GM23248 (cell line): ENCODE data around the gene TTC21A. TPM values are rescaled to one million over a fixed set of nuclear protein-coding genes. Genes with fewer than 3 reads are reported as not detected.
"Not testable (repeated sequence)": the region's sequence is repeated elsewhere in the genome, so short reads cannot be mapped to it uniquely, and the experiment has no call there.

Experiments
- DNase-seq: peaks from one replicate; pipeline ENCODE4 v3.0.0-alpha.2; 2015
- H2AFZ ChIP-seq: fragments of 200-600 bp; sonication (generic); 2 replicates; pipeline ENCODE4 v1.6.1; 2016; ENCODE audit warnings: antibody characterized with exemption
- H3F3A ChIP-seq: fragments of 200-600 bp; sonication (generic); 2 replicates; pipeline ENCODE4 v1.6.1; 2016; ENCODE audit warnings: mild to moderate bottlenecking, antibody characterized with exemption, mixed run types; ENCODE audit not compliant: insufficient read depth
- H3K27ac ChIP-seq: fragments of 200-600 bp; sonication (generic); 2 replicates; pipeline ENCODE4 v1.5.1; 2016; ENCODE audit warnings: mild to moderate bottlenecking
- H3K27me3 ChIP-seq: fragments of 200-600 bp; sonication (generic); replicated peaks from 2 replicates; pipeline ENCODE4 v1.6.1; 2016; ENCODE audit warnings: mild to moderate bottlenecking; ENCODE audit not compliant: insufficient read depth
- H3K36me3 ChIP-seq: fragments of 200-600 bp; sonication (generic); 2 replicates; pipeline ENCODE4 v1.6.1; 2016; ENCODE audit warnings: low read depth, mild to moderate bottlenecking
- H3K4me1 ChIP-seq: fragments of 200-600 bp; sonication (generic); 2 replicates; pipeline ENCODE4 v1.6.1; 2016; ENCODE audit warnings: mild to moderate bottlenecking; ENCODE audit not compliant: insufficient read depth
- H3K4me2 ChIP-seq: fragments of 200-600 bp; sonication (generic); one replicate; pipeline ENCODE4 v1.6.1; 2016; ENCODE audit warnings: mild to moderate bottlenecking; ENCODE audit not compliant: unreplicated experiment
- H3K4me3 ChIP-seq: fragments of 200-600 bp; sonication (generic); 2 replicates; pipeline ENCODE4 v1.5.1; 2016; ENCODE audit warnings: mild to moderate bottlenecking
- H3K79me2 ChIP-seq: fragments of 200-600 bp; sonication (generic); 2 replicates; pipeline ENCODE4 v1.6.1; 2016; ENCODE audit warnings: mild to moderate bottlenecking; ENCODE audit not compliant: insufficient read depth
- H3K9ac ChIP-seq: fragments of 200-600 bp; sonication (generic); 2 replicates; pipeline ENCODE4 v1.6.1; 2016; ENCODE audit warnings: mild to moderate bottlenecking
- H3K9me2 ChIP-seq: fragments of 200-600 bp; sonication (generic); 2 replicates; pipeline ENCODE4 v1.6.1; 2016; ENCODE audit warnings: mixed run types, mild to moderate bottlenecking, moderate library complexity; ENCODE audit not compliant: insufficient read depth
- H3K9me3 ChIP-seq: fragments of 200-600 bp; sonication (generic); one replicate; pipeline ENCODE4 v1.6.1; 2017; ENCODE audit warnings: low read depth
- H4K20me1 ChIP-seq: fragments of 200-600 bp; sonication (generic); 2 replicates; pipeline ENCODE4 v1.6.0; 2016; ENCODE audit not compliant: insufficient read depth
- EZH2 ChIP-seq: fragments of 200-600 bp; sonication (generic); IDR thresholded peaks from 2 replicates; pipeline ENCODE4 v1.6.1; 2018; ENCODE audit warnings: antibody characterized with exemption, mild to moderate bottlenecking; ENCODE audit not compliant: insufficient read depth, poor library complexity, severe bottlenecking
- EZH2phosphoT487 ChIP-seq: fragments of 200-600 bp; sonication (generic); IDR thresholded peaks from 2 replicates; pipeline ENCODE4 v1.6.1; 2018; ENCODE audit warnings: antibody characterized with exemption, moderate library complexity, mild to moderate bottlenecking, low read depth; ENCODE audit not compliant: insufficient read depth
- WGBS, 2 experiments: methylation state at CpG; one replicate each; pipeline ENCODE4 v1.1.6; 2015 to 2017; ENCODE audit warnings: low lambda C conversion rate in 2 of 2, low coverage in 1 of 2; ENCODE audit errors: missing lambda C conversion rate in 2 of 2; 5-methylcytosine and 5-hydroxymethylcytosine counted together
- in situ Hi-C: fragments of 300-500 bp; cut with MboI; formaldehyde crosslinking; loops from 2 replicates; pipeline ENCODE4 v1.15.0; 2020
- polyA plus RNA-seq: library from polyadenylated mRNA; unstranded; fragments of >200 nt; fragmentation: Nextera tagmentation; extraction: Ambion mirVana; gene quantifications from 2 replicates; pipeline ENCODE4 v1.2.1, GENCODE V29; 2016
- total RNA-seq: library from RNA; depleted of rRNA; stranded (reverse); fragments of >200 nt; shearing (Covaris generic); gene quantifications from 2 replicates; pipeline ENCODE4 v1.2.3, GENCODE V29; 2014; rRNA removed

The TTC21A gene
- total RNA-seq (0.25 and 1.2 TPM in 2 replicates), polyA plus RNA-seq (0.76 and 0.94 TPM in 2 replicates)

- Histone ChIP-seq H3K4me2 (peak within 1 kb of the TSS; percentile 93), H3K9ac (peak within 1 kb of the TSS; percentile 96), H3K9me3 (no peaks in the 10 kb centered on the region), H3K27ac (peak within 1 kb of the TSS; percentile 88), H3F3A (no peaks in the 10 kb centered on the region), H4K20me1 (no peaks in the 10 kb centered on the region), H3K79me2 (peaks cover 45% of the 10 kb centered on the region), H3K4me3 (peak within 1 kb of the TSS; percentile 88), H2AFZ (peak within 1 kb of the TSS; percentile 95), H3K9me2 (no peaks in the 10 kb centered on the region), H3K27me3 (no peaks in the 10 kb centered on the region), H3K36me3 (no peaks in the 10 kb centered on the region), H3K4me1 (peaks cover 11% of the 10 kb centered on the region; the same call in 1 of the 2 replicates)
- TF ChIP-seq EZH2 (no peak), EZH2phosphoT487 (no peak)
- DNase-seq = peak; percentile 97
- in situ Hi-C loops = no loop called here
- 0 to 1% methylated on average over 49 to 62 of the region's 74 CpGs for WGBS, 2 experiments
Measured at GRCh38 chr3:39107388-39108199, at the start of gene TTC21A, which contains the start of gene GORASP1. Gene TTC21A (plus strand): TSS chr3:39107680. CDS start chr3:39107838, 158 bp downstream. Gene GORASP1 (minus strand): TSS chr3:39107627. CDS start chr3:39107541, 86 bp downstream.

GRCh38 chr3:39061228-39061627 is 46.3 kb upstream of the TTC21A start:
- H3K4me2 ChIP-seq, H3K4me3 ChIP-seq, H2AFZ ChIP-seq, in situ Hi-C loops, H3K9ac ChIP-seq, H3K27ac ChIP-seq, H3K9me3 ChIP-seq, H4K20me1 ChIP-seq, H3K27me3 ChIP-seq, DNase-seq, H3K9me2 ChIP-seq, H3K36me3 ChIP-seq: not testable (repeated sequence)
- Histone ChIP-seq H3K79me2 (peaks cover 78% of the 10 kb centered on the region), H3K4me1 (peaks cover 23% of the 10 kb centered on the region), H3F3A (peaks cover 27% of the 10 kb centered on the region)
- 68 to 89% methylated on average over 2 of the region's 2 CpGs for WGBS, 2 experiments

- no peaks in the 10 kb centered on the region for H3K27me3 ChIP-seq
- H3K4me3 ChIP-seq = no peak overlapping the region
- TF ChIP-seq EZH2phosphoT487 (no peak), EZH2 (no peak)
- H4K20me1 ChIP-seq = no peaks in the 10 kb centered on the region
- 50 to 54% methylated on average over 1 of the region's 1 CpG for WGBS, 2 experiments
- no peak overlapping the region for H3K4me2 ChIP-seq
- in situ Hi-C loops = no loop called here
- H3K79me2 ChIP-seq = peaks cover 82% of the 10 kb centered on the region
- no peak overlapping the region for H3K9ac ChIP-seq
- H3K36me3 ChIP-seq = no peaks in the 10 kb centered on the region
- H3K9me2 ChIP-seq = no peaks in the 10 kb centered on the region
- H3K4me1 ChIP-seq = peaks cover 22% of the 10 kb centered on the region
- no peak overlapping the region for H2AFZ ChIP-seq
- no peaks in the 10 kb centered on the region for H3K9me3 ChIP-seq
- peaks cover 31% of the 10 kb centered on the region for H3F3A ChIP-seq
- H3K27ac ChIP-seq = no peak overlapping the region
- DNase-seq = no peak
Measured at GRCh38 chr3:39062180-39062579, 45.3 kb upstream of the TTC21A start.

GRCh38 chr3:39063143-39063542 is 44.3 kb upstream of the TTC21A start:
- Histone ChIP-seq H3K27me3 (no peaks in the 10 kb centered on the region), H3K27ac (no peak overlapping the region), H3K9me3 (no peaks in the 10 kb centered on the region), H3K79me2 (peaks cover 78% of the 10 kb centered on the region), H3K4me3 (no peak overlapping the region), H3F3A (peaks cover 31% of the 10 kb centered on the region), H3K9ac (no peak overlapping the region), H4K20me1 (no peaks in the 10 kb centered on the region), H3K36me3 (no peaks in the 10 kb centered on the region; the same call in 1 of the 2 replicates), H2AFZ (no peak overlapping the region), H3K9me2 (no peaks in the 10 kb centered on the region), H3K4me2 (no peak overlapping the region), H3K4me1 (peaks cover 22% of the 10 kb centered on the region)
- TF ChIP-seq EZH2 = no peak
- no peak for TF ChIP-seq EZH2phosphoT487
- no peak for DNase-seq
- in situ Hi-C loops = no loop called here
- WGBS, 2 experiments = 62 to 70% methylated on average over 3 of the region's 3 CpGs
